ENCODE data around the gene SLC26A1. TPM values are rescaled to one million over a fixed set of nuclear protein-coding genes. Genes with fewer than 3 reads are reported as not detected.

SLC26A1 gene
- total RNA-seq (2022) (0.10 and 0.16 TPM in 2 replicates), Bru-seq, nascent RNA (percentile 26 among the genes with signal in this experiment), BruChase-seq, experiment 1, labeled RNA remaining after a 6-hour chase (percentile 31 among the genes with signal in this experiment), BruChase-seq, experiment 2, labeled RNA remaining after a 2-hour chase (percentile 28 among the genes with signal in this experiment)
- long read RNA-seq = 0 reads

GRCh38 chr4:993111-994029 is at the start of gene SLC26A1:
SLC26A1 (minus strand) TSS chr4:993404; CDS start chr4:991703, 1,701 bp downstream.
- H3K27ac Mint-ChIP-seq (ENCODE audit: low read depth, unreplicated experiment) = no peak within 1 kb of the TSS
- BruUV-seq (replicated peaks) = no TSS peak
- no peak for TF ChIP-seq CTCF (IDR thresholded peaks at IDR 0.05; ENCODE audit: unreplicated experiment)
- H3K36me3 Mint-ChIP-seq (ENCODE audit: insufficient read depth, unreplicated experiment) = peaks cover 4% of the 10 kb centered on the region
- H3K27me3 Mint-ChIP-seq (ENCODE audit: insufficient read depth, unreplicated experiment) = peaks cover 5% of the 10 kb centered on the region
- H3K4me1 Mint-ChIP-seq (ENCODE audit: insufficient read depth, unreplicated experiment) = no peaks in the 10 kb centered on the region
- intact Hi-C loops (cut with micrococcal nuclease) = no loop called here
- no peaks in the 10 kb centered on the region for H3K9me3 Mint-ChIP-seq (ENCODE audit: unreplicated experiment)
- H3K4me3 Mint-ChIP-seq (ENCODE audit: unreplicated experiment) = no peak within 1 kb of the TSS
- ChIA-PET POLR2A (no interaction called here), CTCF (interaction anchor here (0.6 kb wide), 1 partner anchor 875 kb away, joined by 3 read pairs; no protein-coding TSS in a partner anchor)
- DNase-seq (ENCODE audit: unreplicated experiment) = no peak

GRCh38 chr4:1042352-1043055 is 49.3 kb upstream of the SLC26A1 start:
- CTCF ChIA-PET = no interaction called here
- Mint-ChIP-seq H3K9me3 (ENCODE audit: unreplicated experiment) (no peaks in the 10 kb centered on the region), H3K36me3 (ENCODE audit: insufficient read depth, unreplicated experiment) (peaks cover 5% of the 10 kb centered on the region), H3K27ac (ENCODE audit: low read depth, unreplicated experiment) (no peak overlapping the region), H3K27me3 (ENCODE audit: insufficient read depth, unreplicated experiment) (no peaks in the 10 kb centered on the region), H3K4me1 (ENCODE audit: insufficient read depth, unreplicated experiment) (peaks cover 18% of the 10 kb centered on the region), H3K4me3 (ENCODE audit: unreplicated experiment) (no peak overlapping the region)
- no peak for TF ChIP-seq CTCF (IDR thresholded peaks at IDR 0.05; ENCODE audit: unreplicated experiment)
- no TSS peak for BruUV-seq (replicated peaks)
- no peak for DNase-seq (ENCODE audit: unreplicated experiment)
- POLR2A ChIA-PET = no interaction called here
- intact Hi-C loops (cut with micrococcal nuclease) = loop anchor here (1.0 to 2.0 kb wide), 2 partner anchors 40 to 226 kb away; no protein-coding TSS in a partner anchor

- no peaks in the 10 kb centered on the region for H3K9me3 Mint-ChIP-seq (ENCODE audit: unreplicated experiment)
- no peak overlapping the region for H3K27ac Mint-ChIP-seq (ENCODE audit: low read depth, unreplicated experiment)
- POLR2A ChIA-PET = no interaction called here
- no peaks in the 10 kb centered on the region for H3K27me3 Mint-ChIP-seq (ENCODE audit: insufficient read depth, unreplicated experiment)
- H3K4me3 Mint-ChIP-seq (ENCODE audit: unreplicated experiment) = peak overlapping the region; percentile 50
- peaks cover 5% of the 10 kb centered on the region for H3K36me3 Mint-ChIP-seq (ENCODE audit: insufficient read depth, unreplicated experiment)
- BruUV-seq (replicated peaks) = no TSS peak
- TF ChIP-seq CTCF (IDR thresholded peaks at IDR 0.05; ENCODE audit: unreplicated experiment) = no peak
- no peak for DNase-seq (ENCODE audit: unreplicated experiment)
- CTCF ChIA-PET = no interaction called here
- H3K4me1 Mint-ChIP-seq (ENCODE audit: insufficient read depth, unreplicated experiment) = peaks cover 18% of the 10 kb centered on the region
- intact Hi-C loops (cut with micrococcal nuclease) = loop anchor here (2.0 kb wide), 1 partner anchor 41 kb away; no protein-coding TSS in a partner anchor
Observed at GRCh38 chr4:1041936-1042330, 48.7 kb upstream of the SLC26A1 start.
